GM18868 (cell line): ENCODE measurements around the gene NECTIN2.
"Not testable (repeated sequence)": the region's sequence is repeated elsewhere in the genome, so short reads cannot be mapped to it uniquely, and the experiment has no call there.

Experiments used
- ATAC-seq: cut with Tn5 transposase; IDR thresholded peaks from one replicate; pipeline ENCODE4 v1.9.1; 2021; ENCODE audit warnings: mild to moderate bottlenecking, moderate library complexity; ENCODE audit not compliant: unreplicated experiment

Gene NECTIN2

GRCh38 chr19:44904426-44904994 is 58.4 kb downstream of the NECTIN2 start:
- ATAC-seq, result no peak

GRCh38 chr19:44905437-44906160 is 59.5 kb downstream of the NECTIN2 start, which contains the start of gene APOE:
Gene APOE (plus strand): TSS chr19:44905796. CDS start chr19:44906625, 829 bp downstream.
- ATAC-seq, result no peak

- no peak for ATAC-seq
Measured at GRCh38 chr19:44907613-44908012, 61.5 kb downstream of the NECTIN2 start.

GRCh38 chr19:44908074-44908835 is 62.2 kb downstream of the NECTIN2 start:
- ATAC-seq, result no peak

GRCh38 chr19:44908836-44909261 is 62.8 kb downstream of the NECTIN2 start:
- ATAC-seq, result no peak

GRCh38 chr19:44909775-44910174 is 63.7 kb downstream of the NECTIN2 start:
- ATAC-seq, result no peak

GRCh38 chr19:44911896-44912295 is 65.8 kb downstream of the NECTIN2 start:
- not testable (repeated sequence) for ATAC-seq

GRCh38 chr19:44912854-44913253 is 66.8 kb downstream of the NECTIN2 start:
- no peak for ATAC-seq

- not testable (repeated sequence) for ATAC-seq
Measured at GRCh38 chr19:44913512-44914432, 67.7 kb downstream of the NECTIN2 start.

GRCh38 chr19:44914433-44915206 is 68.5 kb downstream of the NECTIN2 start, which contains the start of gene APOC1:
Gene APOC1 (plus strand): TSS chr19:44914608. CDS start chr19:44914892, 284 bp downstream.
- peak; percentile 89 for ATAC-seq

- no peak for ATAC-seq
Measured at GRCh38 chr19:44924243-44924725, 78.2 kb downstream of the NECTIN2 start.

- ATAC-seq, result no peak
Measured at GRCh38 chr19:44925114-44925891, 79.2 kb downstream of the NECTIN2 start.

- ATAC-seq, result not testable (repeated sequence)
Measured at GRCh38 chr19:44926245-44927077, 80.4 kb downstream of the NECTIN2 start.

GRCh38 chr19:44927746-44928145 is 81.6 kb downstream of the NECTIN2 start:
- ATAC-seq, result no peak

- no peak for ATAC-seq
Measured at GRCh38 chr19:44930088-44930487, 84.0 kb downstream of the NECTIN2 start.

- no peak for ATAC-seq
Measured at GRCh38 chr19:44931541-44931940, 85.4 kb downstream of the NECTIN2 start.
